GM12878 (cell line): ENCODE data around the gene UNC5CL. TPM values are rescaled to one million over a fixed set of nuclear protein-coding genes. Genes with fewer than 3 reads are reported as not detected.
A peak's percentile ranks its signal among the peaks of the same experiment; 100 is the strongest.

Source experiments
- ATAC-seq: fragments of 200-7000 bp; cut with Tn5 transposase; 3 replicates; pipeline ENCODE4 v1.9.1; 2020; ENCODE audit warnings: mild to moderate bottlenecking, moderate library complexity
- BruUV-seq: library from RNA; stranded (reverse); fragments of 400-500 nt; replicated peaks from 2 replicates; lab custom pipeline; 2021; lab: Mats Ljungman, UMichigan
- CTCF ChIA-PET: fragments of 300-600 bp; sonication (Branson Sonifier 250); formaldehyde crosslinking; extraction: SDS; loops from one replicate; lab custom pipeline; 2021; ENCODE audit warnings: inconsistent platforms; lab: Yijun Ruan, JAX
- POLR2A ChIA-PET: fragments of 350-600 bp; formaldehyde crosslinking; extraction: SDS; loops from one replicate; lab custom pipeline; 2021; ENCODE audit warnings: inconsistent platforms; lab: Charles Lee
- RAD21 ChIA-PET: fragments of 300-600 bp; sonication (Branson Sonifier 250); formaldehyde crosslinking; loops from one replicate; lab custom pipeline; 2023; ENCODE audit warnings: antibody characterized with exemption; ENCODE audit not compliant: unreplicated experiment; lab: Charles Lee
- SMC1A ChIA-PET: fragments of 300-600 bp; sonication (Branson Sonifier 250); formaldehyde crosslinking; loops from one replicate; lab custom pipeline; 2023; ENCODE audit not compliant: unreplicated experiment, uncharacterized antibody; lab: Charles Lee
- DNase-seq: peaks from one replicate; pipeline ENCODE4 v3.0.0-alpha.2; 2011; ENCODE audit warnings: low read depth, low spot score
- FAIRE-seq: peaks from 3 replicates; lab custom pipeline; 2011; peaks lifted over from hg19 to GRCh38; lab: Jason Lieb, UNC
- H2AFZ ChIP-seq: 2 replicates; pipeline ENCODE4 v1.6.0; 2011; ENCODE audit warnings: low read depth, low read length, control low read depth; ENCODE audit not compliant: control insufficient read depth
- H3K27ac ChIP-seq: 2 replicates; pipeline ENCODE4 v1.5.1; 2011; ENCODE audit warnings: control low read depth; ENCODE audit not compliant: control insufficient read depth, insufficient read depth
- H3K27me3 ChIP-seq, 2 experiments: replicated peaks in 1 of 2; 2 replicates each; pipeline versions ENCODE4 v1.6.0 to v1.6.1; 2011; ENCODE audit warnings: low read length in 1 of 2; ENCODE audit not compliant: control insufficient read depth in 2 of 2, insufficient read depth in 2 of 2
- H3K36me3 ChIP-seq, 2 experiments: 2 replicates each; pipeline ENCODE4 v1.5.1; 2011; ENCODE audit warnings: low read length in 1 of 2; ENCODE audit not compliant: control insufficient read depth in 2 of 2, insufficient read depth in 2 of 2
- H3K4me1 ChIP-seq: 2 replicates; pipeline ENCODE4 v1.6.1; 2011; ENCODE audit warnings: mild to moderate bottlenecking, low read length, moderate library complexity, mixed read lengths; ENCODE audit not compliant: control insufficient read depth, insufficient read depth
- H3K4me2 ChIP-seq: 2 replicates; pipeline ENCODE4 v1.6.0; 2011; ENCODE audit warnings: control low read depth; ENCODE audit not compliant: control insufficient read depth, insufficient read depth
- H3K4me3 ChIP-seq: fragments of 200-600 bp; sonication (generic); 2 replicates; pipeline ENCODE4 v1.5.1; 2016
- H3K79me2 ChIP-seq: 2 replicates; pipeline ENCODE4 v1.6.0; 2011; ENCODE audit warnings: low read length; ENCODE audit not compliant: control insufficient read depth, insufficient read depth
- H3K9ac ChIP-seq: 2 replicates; pipeline ENCODE4 v1.8.0; 2011; ENCODE audit warnings: low read length, control low read depth, mixed read lengths; ENCODE audit not compliant: control insufficient read depth, insufficient read depth
- H3K9me3 ChIP-seq: replicated peaks from 3 replicates; pipeline ENCODE4 v1.5.1; 2011; ENCODE audit warnings: mild to moderate bottlenecking, low read length; ENCODE audit not compliant: control insufficient read depth, insufficient read depth
- H4K20me1 ChIP-seq: 2 replicates; pipeline ENCODE4 v1.6.0; 2011; ENCODE audit not compliant: control insufficient read depth, insufficient read depth
- CREB1 ChIP-seq: IDR thresholded peaks from 2 replicates; pipeline ENCODE4 v1.6.1; 2012; ENCODE audit warnings: low read depth, mild to moderate bottlenecking, inconsistent platforms
- JUNB ChIP-seq: IDR thresholded peaks from 2 replicates; pipeline ENCODE4 v1.6.1; 2016; ENCODE audit warnings: antibody characterized with exemption, mild to moderate bottlenecking
- MXI1 ChIP-seq: fragments of 150-350 bp; IDR thresholded peaks from 2 replicates; pipeline ENCODE4 v1.6.1; 2011; ENCODE audit warnings: low read depth, mild to moderate bottlenecking, inconsistent platforms, low read length, improper control_type of control experiment
- RAD21 ChIP-seq: IDR thresholded peaks from 2 replicates; pipeline ENCODE4 v1.6.1; 2011; ENCODE audit warnings: mild to moderate bottlenecking, low read depth, low read length, moderate library complexity; ENCODE audit not compliant: insufficient read depth
- RUNX3 ChIP-seq: IDR thresholded peaks from 2 replicates; pipeline ENCODE4 v1.6.1; 2012; ENCODE audit warnings: low read length, inconsistent platforms
- SMC3 ChIP-seq: IDR thresholded peaks from 2 replicates; pipeline ENCODE4 v1.6.1; 2011; ENCODE audit warnings: low read length, improper control_type of control experiment, borderline replicate concordance
- SUPT20H ChIP-seq: IDR thresholded peaks from 2 replicates; pipeline ENCODE4 v1.6.1; 2011; ENCODE audit warnings: low read depth, mild to moderate bottlenecking, low read length, moderate library complexity, borderline replicate concordance; ENCODE audit not compliant: control insufficient read depth
- WGBS: methylation state at CpG from one replicate; pipeline ENCODE4 v1.1.6; 2016; ENCODE audit warnings: low lambda C conversion rate; ENCODE audit not compliant: insufficient replicate concordance, insufficient coverage; ENCODE audit errors: missing lambda C conversion rate; 5-methylcytosine and 5-hydroxymethylcytosine counted together
- in situ Hi-C: fragments of 300-500 bp; cut with MboI; formaldehyde crosslinking; loops from 9 replicates; pipeline ENCODE4 v1.14.3; 2018; ENCODE audit warnings: mixed read lengths
- intact Hi-C: fragments of 100-400 bp; cut with micrococcal nuclease; formaldehyde crosslinking; loops from one replicate; pipeline ENCODE4 v1.14.2; 2022; ENCODE audit not compliant: unreplicated experiment
- polyA plus RNA-seq, 11 experiments: library from polyadenylated mRNA; depleted of rRNA in 4 of 11; unstranded in 6 of 11; stranded (reverse) in 5 of 11; fragments of >200 nt; fragmentation: Nextera tagmentation in 4 of 11; fragmentation: Illumina TruSeq in 1 of 11; extraction: Ambion mirVana in 4 of 11; extraction: Trizol in 1 of 11; gene quantifications; 1 replicate in 1 of 11; 2 replicates in 10 of 11; pipeline versions ENCODE4 v1.2.1 to v1.2.3, GENCODE V29; 2011 to 2016; ENCODE audit warnings: inconsistent platforms in 2 of 11, missing spikeins in 2 of 11, low read depth in 1 of 11
- total RNA-seq, 4 experiments: library from RNA; depleted of rRNA in 3 of 4; stranded (reverse); fragments of >200 nt in 3 of 4; fragmentation: Illumina TruSeq in 1 of 4; extraction: Trizol in 1 of 4; gene quantifications; 2 replicates each; pipeline versions ENCODE4 v1.2.1 to v1.2.3, GENCODE V29; 2013 to 2021
- TF ChIP-seq, protein P1 (sequence below), 3 experiments: IDR thresholded peaks in 2 of 3; conservative IDR thresholded peaks in 1 of 3; 2 replicates each; pipeline ENCODE4 v1.5.1; 2011; ENCODE audit warnings: low read depth in 3 of 3, low read length in 3 of 3, mild to moderate bottlenecking in 3 of 3, control low read depth in 2 of 3, moderate library complexity in 2 of 3, inconsistent platforms in 1 of 3, mixed read lengths in 1 of 3; ENCODE audit not compliant: control insufficient read depth in 2 of 3, insufficient read depth in 1 of 3; ENCODE audit errors: extremely low read depth in 1 of 3
- TF ChIP-seq, protein P2 (sequence below): fragments of 150-350 bp; IDR thresholded peaks from 2 replicates; pipeline ENCODE4 v1.6.1; 2014; ENCODE audit warnings: mild to moderate bottlenecking, low read depth, low read length
- TF ChIP-seq, protein P3 (sequence below): IDR thresholded peaks from 2 replicates; pipeline ENCODE4 v1.6.1; 2011; ENCODE audit warnings: low read depth, mild to moderate bottlenecking, low read length, moderate library complexity, borderline replicate concordance; ENCODE audit errors: extremely low read depth

Gene UNC5CL
- total and polyA plus RNA-seq, 10 of the 15 experiments (the other 5 are each of a cell fraction or from before 2014, with no cell fraction given) = 0.11 to 1.2 (median 0.46) TPM; not detected in 1

DNA sequence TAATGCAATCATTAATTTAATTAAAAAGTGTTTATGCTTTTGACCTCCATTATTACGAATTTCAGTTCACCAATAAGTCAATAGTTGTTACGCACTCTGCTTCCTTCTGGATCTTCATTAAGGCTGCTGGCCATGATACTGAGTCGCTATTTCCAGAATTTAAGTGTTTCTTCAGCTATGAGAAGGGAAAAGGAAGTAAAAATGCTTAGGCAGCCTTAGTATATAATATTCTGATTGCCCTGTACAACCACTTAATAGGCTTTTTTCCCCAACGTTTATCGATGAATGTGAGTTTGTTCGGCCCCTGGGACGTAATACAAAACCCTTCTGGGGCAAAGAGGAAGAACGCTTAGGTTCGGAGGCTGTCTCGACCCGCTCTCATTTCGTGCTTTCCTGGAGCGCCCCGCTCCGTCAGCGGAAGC is 32.5 kb upstream of the UNC5CL start (continued):
- TF ChIP-seq, protein P1, sequence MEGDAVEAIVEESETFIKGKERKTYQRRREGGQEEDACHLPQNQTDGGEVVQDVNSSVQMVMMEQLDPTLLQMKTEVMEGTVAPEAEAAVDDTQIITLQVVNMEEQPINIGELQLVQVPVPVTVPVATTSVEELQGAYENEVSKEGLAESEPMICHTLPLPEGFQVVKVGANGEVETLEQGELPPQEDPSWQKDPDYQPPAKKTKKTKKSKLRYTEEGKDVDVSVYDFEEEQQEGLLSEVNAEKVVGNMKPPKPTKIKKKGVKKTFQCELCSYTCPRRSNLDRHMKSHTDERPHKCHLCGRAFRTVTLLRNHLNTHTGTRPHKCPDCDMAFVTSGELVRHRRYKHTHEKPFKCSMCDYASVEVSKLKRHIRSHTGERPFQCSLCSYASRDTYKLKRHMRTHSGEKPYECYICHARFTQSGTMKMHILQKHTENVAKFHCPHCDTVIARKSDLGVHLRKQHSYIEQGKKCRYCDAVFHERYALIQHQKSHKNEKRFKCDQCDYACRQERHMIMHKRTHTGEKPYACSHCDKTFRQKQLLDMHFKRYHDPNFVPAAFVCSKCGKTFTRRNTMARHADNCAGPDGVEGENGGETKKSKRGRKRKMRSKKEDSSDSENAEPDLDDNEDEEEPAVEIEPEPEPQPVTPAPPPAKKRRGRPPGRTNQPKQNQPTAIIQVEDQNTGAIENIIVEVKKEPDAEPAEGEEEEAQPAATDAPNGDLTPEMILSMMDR (IDR thresholded peaks at IDR 0.05 in 2 of 3, conservative IDR thresholded peaks at IDR 0.05 in 1 of 3; ENCODE audit: control insufficient read depth in 2 of 3, extremely low read depth in 1 of 3, insufficient read depth in 1 of 3, low read depth in 3 of 3, low read length in 3 of 3) = peak in 1 of 3 experiments; percentile 20; a peak in 1 of 6 replicates
- peak; percentile 66; the same call in 1 of the 2 replicates for TF ChIP-seq CREB1
- TF ChIP-seq, all 136 proteins: peak for 10

DNA sequence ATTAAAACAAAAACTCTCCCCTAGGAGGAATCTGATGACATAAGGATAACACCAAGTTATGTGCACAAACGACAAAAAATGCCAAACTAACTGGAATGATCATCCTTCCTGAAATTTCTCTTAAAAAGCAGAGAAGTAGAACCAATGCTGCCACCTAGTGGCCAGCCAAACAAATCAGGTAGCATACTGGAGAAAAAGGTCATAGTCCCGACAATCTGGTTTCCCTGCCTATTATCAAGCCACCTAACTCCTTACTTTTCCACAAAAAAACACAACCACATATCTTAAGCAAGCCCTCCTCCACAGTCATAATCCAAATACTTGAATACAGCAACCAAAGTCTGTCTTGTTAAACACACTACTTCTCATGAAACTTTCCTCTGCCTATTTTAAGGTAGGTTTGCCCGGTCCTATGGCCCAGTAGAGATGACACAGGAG is 27.9 kb upstream of the UNC5CL start:
- FAIRE-seq = peak; percentile 89
- in situ Hi-C loops = no loop called here
- BruUV-seq = no TSS peak

More for the DNA sequence above, 27.9 kb upstream of the UNC5CL start:
- H3K9me3 ChIP-seq = no peaks in the 10 kb centered on the region
- CTCF ChIA-PET = interaction anchor here (0.6 to 6.5 kb wide), 8 partner anchors 9 to 115 kb away, joined by 3 to 62 read pairs (median 6); partner anchors contain the start of genes APOBEC2 and UNC5CL
- SMC1A ChIA-PET = interaction anchor here (0.7 to 2.1 kb wide), 3 partner anchors 9 to 38 kb away, joined by 3 to 13 read pairs (median 4); no protein-coding TSS in a partner anchor
- 33% methylated on average over 3 of the region's 3 CpGs for WGBS
- no peak overlapping the region for H3K9ac ChIP-seq
- peak; percentile 26 for DNase-seq
- peaks cover 11% of the 10 kb centered on the region for H3K79me2 ChIP-seq
- RAD21 ChIA-PET = no interaction called here
- no peak overlapping the region for H2AFZ ChIP-seq
- TF ChIP-seq MXI1 (0 out of 2 replicates have a peak, but pooled peaks have one; percentile 37), RUNX3 (no peak), RAD21 (peak; percentile 64), SUPT20H (no peak), JUNB (no peak), SMC3 (peak; percentile 28; the same call in 1 of the 2 replicates)
- TF ChIP-seq, protein P1 (IDR thresholded peaks at IDR 0.05 in 2 of 3, conservative IDR thresholded peaks at IDR 0.05 in 1 of 3; ENCODE audit: control insufficient read depth in 2 of 3, extremely low read depth in 1 of 3, insufficient read depth in 1 of 3, low read depth in 3 of 3, low read length in 3 of 3) = peak; percentile 72 to 86 (median 83)
- TF ChIP-seq, protein P2, sequence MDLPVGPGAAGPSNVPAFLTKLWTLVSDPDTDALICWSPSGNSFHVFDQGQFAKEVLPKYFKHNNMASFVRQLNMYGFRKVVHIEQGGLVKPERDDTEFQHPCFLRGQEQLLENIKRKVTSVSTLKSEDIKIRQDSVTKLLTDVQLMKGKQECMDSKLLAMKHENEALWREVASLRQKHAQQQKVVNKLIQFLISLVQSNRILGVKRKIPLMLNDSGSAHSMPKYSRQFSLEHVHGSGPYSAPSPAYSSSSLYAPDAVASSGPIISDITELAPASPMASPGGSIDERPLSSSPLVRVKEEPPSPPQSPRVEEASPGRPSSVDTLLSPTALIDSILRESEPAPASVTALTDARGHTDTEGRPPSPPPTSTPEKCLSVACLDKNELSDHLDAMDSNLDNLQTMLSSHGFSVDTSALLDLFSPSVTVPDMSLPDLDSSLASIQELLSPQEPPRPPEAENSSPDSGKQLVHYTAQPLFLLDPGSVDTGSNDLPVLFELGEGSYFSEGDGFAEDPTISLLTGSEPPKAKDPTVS = 0 out of 2 replicates have a peak, but pooled peaks have one; percentile 39
- TF ChIP-seq, protein P3, sequence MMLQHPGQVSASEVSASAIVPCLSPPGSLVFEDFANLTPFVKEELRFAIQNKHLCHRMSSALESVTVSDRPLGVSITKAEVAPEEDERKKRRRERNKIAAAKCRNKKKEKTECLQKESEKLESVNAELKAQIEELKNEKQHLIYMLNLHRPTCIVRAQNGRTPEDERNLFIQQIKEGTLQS = no peak
- intact Hi-C loops = loop anchor here (1.0 kb wide), 1 partner anchor 61 kb away; no protein-coding TSS in a partner anchor
- H3K36me3 ChIP-seq = peaks cover 0 to 10% of the 10 kb centered on the region in 2 experiments; a peak in 2 of 4 replicates
- 0 out of 2 replicates have a peak, but pooled peaks cover 2% of the 10 kb centered on the region for H3K4me1 ChIP-seq
- 0 out of 3 replicates have a peak, but pooled peaks have one; percentile 15 for ATAC-seq
- no peaks in the 10 kb centered on the region for H3K27me3 ChIP-seq
- H3K27ac ChIP-seq = no peak overlapping the region
- H3K4me3 ChIP-seq = no peak overlapping the region
- H4K20me1 ChIP-seq = no peaks in the 10 kb centered on the region
- POLR2A ChIA-PET = no interaction called here
- no peak overlapping the region for H3K4me2 ChIP-seq
